Stimulated activated CD4-positive, alpha-beta T cell treated with anti-CD3 and anti-CD28 coated beads, Interleukin-1b, Interleukin-23, amount 100 ng/mL, for 1 hour (primary cell): ENCODE measurements around the gene AMBP.
"Not testable (repeated sequence)": the region's sequence is repeated elsewhere in the genome, so short reads cannot be mapped to it uniquely, and the experiment has no call there.

Experiments used
- DNase-seq, 2 donors: peaks; one replicate each; pipeline ENCODE4 v3.0.0-alpha.2; 2020; ENCODE audit warnings: low read depth in 2 of 2

Gene AMBP

GRCh38 chr9:114051281-114051680, 26.8 kb downstream of the AMBP start:
- DNase-seq: no peak

- DNase-seq: no peak
Observed at GRCh38 chr9:114050646-114051045, 27.5 kb downstream of the AMBP start.

DNA sequence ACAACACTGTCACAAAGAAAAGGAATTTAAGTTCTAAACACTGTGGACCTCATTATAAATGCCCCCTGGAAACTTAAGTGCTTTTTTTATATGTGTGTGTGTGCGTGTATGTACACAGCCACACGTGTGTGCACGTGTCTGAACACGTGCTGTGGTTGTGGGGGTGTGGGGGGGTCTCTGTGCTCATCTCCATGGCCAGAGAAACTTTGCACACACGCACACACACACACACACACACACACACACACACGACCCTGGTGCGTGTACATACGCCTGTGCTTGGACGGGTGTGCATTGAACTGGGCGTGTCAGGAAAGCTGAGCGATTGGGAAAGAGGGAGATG, 27.9 kb downstream of the AMBP start:
- no peak for DNase-seq

GRCh38 chr9:114049441-114050225, 28.5 kb downstream of the AMBP start:
- no peak for DNase-seq

DNA sequence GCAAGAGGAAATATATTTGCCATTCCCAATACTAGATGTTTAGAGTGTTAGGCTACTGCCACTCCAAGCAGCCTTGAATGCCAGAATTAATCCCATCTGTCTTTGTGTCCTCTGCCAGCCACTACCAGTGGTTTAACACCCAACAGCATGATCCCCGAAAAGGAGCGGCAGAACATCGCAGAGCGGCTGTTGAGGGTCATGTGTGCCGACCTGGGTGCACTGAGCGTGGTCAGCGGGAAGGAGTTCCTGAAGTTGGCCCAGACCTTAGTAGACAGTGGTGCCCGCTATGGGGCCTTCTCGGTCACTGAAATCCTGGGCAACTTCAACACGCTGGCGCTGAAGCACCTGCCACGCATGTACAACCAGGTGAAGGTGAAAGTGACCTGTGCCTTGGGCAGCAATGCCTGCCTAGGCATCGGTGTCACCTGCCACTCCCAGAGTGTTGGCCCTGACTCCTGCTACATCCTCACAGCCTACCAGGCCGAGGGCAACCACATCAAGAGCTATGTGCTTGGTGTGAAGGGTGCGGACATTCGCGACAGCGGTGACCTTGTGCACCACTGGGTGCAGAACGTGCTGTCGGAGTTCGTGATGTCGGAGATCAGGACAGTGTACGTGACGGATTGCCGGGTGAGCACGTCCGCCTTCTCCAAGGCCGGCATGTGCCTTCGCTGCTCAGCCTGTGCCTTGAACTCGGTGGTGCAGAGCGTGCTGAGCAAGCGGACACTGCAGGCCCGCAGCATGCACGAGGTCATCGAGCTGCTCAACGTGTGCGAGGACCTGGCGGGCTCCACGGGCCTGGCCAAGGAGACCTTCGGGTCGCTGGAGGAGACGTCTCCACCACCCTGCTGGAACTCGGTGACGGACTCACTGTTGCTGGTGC, 29.3 kb downstream of the AMBP start:
- DNase-seq: no peak

DNA sequence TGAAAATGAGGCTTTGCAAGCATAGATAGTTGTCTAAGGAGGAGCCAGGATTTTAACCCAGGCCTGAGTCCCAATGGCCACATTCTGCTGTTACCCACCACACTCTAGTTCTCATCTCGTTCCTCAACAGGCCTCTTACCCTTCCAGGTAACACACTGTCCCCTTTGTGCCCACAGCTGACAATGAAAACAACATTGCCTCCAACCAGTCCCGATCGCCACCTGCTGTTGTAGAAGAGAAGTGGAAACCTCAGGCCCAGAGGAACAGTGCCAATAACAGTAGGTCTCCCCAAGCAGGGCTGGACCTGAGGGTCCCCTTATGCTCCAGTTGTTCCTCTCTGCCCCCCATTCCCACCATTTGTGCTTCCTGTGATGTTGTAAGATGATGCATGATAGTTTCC, 30.4 kb downstream of the AMBP start:
- DNase-seq: no peak

DNA sequence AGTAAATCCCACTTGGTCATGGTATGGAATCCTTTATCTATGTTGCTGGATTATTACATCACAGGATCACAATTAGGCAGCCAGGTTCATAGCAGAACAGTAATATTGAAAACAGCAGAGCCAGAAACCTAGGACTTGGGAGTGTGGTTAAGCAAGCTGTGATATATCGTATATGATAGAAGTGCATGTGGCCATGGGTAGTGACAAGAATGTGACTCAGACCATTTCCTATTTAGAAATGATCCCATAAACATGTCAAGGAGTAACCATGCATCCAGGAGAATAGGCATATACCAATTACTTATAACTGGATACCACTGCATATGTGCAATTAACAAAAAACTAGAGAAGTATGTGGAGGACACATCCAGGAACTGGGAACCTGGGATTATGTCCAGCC, 31.2 kb downstream of the AMBP start:
- DNase-seq: no peak

DNA sequence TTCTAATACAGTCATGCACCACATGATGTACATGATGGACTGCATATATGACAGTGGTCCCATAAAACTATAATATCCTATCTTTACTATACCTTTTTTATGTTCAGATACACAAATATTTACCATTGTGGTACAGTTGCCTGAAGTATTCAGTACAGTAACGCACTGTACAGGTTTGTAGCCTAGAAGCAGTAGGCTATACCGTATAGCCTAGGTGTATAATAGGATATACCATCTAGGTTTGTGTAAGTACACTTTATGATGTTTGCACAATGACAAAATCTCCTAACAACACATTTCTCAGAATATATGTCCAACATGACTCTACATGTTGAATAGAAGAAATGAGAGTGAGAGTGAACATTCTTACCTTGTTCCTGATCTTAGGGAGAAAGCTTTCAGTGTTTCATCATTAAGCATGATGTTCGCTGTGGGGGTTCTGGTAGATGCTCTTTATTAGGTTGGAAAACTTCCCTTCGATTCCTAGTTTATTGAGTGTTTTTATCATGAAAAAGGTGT, 31.8 kb downstream of the AMBP start:
- DNase-seq: no peak

DNA sequence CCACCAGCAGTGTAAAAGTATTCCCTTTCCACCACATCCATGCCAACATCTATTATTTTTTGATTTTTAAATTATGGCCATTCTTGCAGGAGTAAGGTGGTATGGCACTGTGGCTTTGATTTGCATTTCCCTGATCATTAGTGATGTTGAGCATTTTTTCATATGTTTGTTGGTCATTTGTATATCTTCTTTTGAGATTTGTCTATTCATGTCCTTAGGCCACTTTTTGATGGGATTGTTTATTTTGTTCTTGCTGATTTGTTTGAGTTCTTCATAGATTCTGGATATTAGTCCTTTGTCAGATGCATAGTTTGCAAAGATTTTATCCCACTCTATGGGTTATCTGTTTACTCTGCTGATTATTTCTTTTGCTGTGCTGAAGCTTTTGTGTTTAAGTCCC, 34.4 kb downstream of the AMBP start:
- DNase-seq: not testable (repeated sequence)

- DNase-seq: no peak
Observed at GRCh38 chr9:114039484-114039883, 38.6 kb downstream of the AMBP start.

GRCh38 chr9:114038724-114039313, 39.3 kb downstream of the AMBP start:
- no peak for DNase-seq

DNA sequence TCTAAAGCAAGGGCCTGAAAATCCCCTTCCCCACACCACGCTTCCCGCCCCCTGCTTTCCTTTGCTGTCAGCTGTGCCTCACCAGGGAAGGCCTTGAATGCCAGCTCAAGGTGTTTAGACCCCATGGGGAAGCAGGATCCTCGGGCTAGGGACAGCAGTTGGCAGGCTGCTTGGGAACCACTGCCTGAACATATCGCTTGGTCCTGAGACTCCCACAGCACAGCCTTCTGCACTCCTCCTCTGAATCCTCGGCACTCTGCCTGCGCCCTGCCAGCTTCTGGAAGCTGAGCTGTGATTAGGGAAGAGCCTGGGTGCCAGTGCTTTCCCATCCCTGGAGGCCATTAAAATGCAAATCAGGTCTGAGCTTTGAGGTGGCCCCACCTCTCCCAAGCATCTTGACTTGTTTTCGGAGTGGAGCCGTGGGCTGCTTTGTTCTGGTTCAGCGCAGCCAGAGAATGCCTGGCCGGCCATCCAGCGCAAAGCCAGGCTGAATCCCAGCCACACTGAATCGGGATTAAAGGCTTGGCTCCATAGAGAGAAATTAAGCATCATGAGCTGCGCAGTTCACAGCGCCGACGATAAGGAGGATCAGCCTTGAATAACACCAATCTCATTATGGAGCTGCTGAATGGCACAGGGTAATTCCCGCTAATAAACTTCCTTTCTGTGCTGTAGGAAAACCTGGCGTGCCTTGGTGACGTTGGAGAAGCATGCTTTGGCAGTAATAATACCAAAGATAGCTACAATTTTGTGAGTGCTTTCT, 40.0 kb downstream of the AMBP start:
- no peak for DNase-seq

- no peak for DNase-seq
Observed at GRCh38 chr9:114037249-114037648, 40.9 kb downstream of the AMBP start.

DNA sequence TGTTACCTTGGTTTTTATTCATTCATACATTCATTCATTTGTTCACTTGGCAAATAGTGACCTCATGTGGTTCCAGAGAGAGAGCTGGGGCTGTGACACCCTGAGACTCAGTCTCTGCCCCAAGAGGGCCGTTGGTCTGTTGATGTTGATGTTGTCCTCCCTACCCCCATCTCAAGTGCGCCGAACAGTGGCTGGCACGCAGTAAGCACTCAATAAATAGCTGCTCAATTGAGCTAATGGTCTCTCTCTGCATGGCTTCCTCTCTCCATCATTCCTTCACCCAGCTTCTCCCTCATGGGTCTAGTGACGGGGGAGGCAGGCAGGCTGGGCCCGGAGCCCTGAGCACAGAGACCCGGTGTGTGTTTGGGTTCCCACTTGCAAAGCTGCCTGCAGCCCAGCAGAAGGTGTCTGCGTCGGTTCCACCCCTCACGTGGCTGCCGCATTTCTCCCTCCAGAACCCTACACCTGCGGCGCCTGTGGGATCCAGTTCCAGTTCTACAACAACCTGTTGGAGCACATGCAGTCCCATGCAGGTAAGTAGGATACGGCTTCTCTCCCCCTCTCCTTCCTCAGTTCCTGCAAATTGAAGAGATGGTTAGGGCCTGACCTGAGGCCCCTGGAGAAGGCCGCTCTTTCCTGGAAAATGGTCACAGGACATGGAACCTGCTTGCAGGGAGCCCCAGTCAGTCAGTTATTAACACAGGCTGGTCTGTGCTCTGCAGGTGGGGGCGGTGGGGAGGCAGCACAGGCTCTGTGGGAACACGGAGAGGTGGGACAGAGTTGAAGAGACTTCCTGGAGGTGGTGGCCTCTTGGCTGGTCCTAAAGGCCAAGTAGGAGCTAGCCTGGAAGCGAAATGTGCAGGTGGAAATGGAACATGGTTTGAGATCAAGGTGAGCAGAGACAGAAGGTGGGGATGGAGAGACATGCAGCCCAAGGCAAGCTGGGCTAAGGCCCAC, 42.0 kb downstream of the AMBP start:
- no peak for DNase-seq

GRCh38 chr9:114035221-114035844, 42.8 kb downstream of the AMBP start:
- DNase-seq: no peak

GRCh38 chr9:114034661-114035062, 43.4 kb downstream of the AMBP start:
- no peak for DNase-seq

GRCh38 chr9:114034196-114034595, 43.9 kb downstream of the AMBP start:
- no peak for DNase-seq

DNA sequence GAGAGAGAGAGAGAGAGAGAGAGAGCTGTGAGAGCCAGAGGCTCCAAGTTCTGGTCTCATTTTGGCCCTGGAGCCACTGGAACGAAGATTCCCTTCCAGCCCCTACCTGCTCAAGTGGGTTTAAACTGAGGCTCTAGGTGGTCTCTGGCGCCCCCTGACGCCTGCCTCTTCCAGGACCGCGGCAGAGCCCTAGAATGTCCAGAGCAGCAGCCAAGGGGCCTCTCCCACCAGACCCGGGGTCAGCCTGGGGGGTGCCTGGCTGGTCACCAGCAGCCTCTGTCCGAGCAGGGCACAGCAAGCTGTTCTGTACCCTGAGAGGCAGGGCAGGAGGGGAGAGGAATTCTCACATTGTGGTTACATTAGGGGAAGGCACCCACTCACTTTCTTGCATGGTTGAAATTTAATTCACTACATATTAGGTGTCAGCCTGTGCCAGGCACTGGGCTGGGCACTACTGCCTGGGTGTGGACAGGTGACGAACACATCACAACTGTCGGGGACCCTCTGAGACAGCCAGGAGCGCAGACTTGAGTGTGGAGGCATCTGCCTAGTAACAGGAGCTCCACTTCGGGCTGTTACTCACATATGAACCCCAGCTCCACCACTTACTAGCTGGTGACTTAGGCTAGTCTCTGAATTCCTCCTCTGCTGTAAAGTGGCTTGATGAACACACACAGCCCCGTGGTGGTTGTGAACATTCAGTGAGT, 44.5 kb downstream of the AMBP start:
- DNase-seq: no peak
